Brain microvascular endothelial cell (primary cell): ENCODE results near the gene LDLRAD3.

Experiments
- DNase-seq: peaks from one replicate; pipeline ENCODE4 v3.0.0-alpha.2; 2020
- H3K27ac ChIP-seq: fragments of 250-450 bp; sonication (Bioruptor Pico); 2 replicates; pipeline ENCODE4 v1.5.1; 2020; ENCODE audit warnings: mild to moderate bottlenecking, moderate library complexity
- H3K27me3 ChIP-seq: fragments of 250-450 bp; sonication (Bioruptor Pico); replicated peaks from 2 replicates; pipeline ENCODE4 v1.5.1; 2020; ENCODE audit warnings: mild to moderate bottlenecking
- H3K36me3 ChIP-seq: fragments of 250-450 bp; sonication (Bioruptor Pico); replicated peaks from 2 replicates; pipeline ENCODE4 v1.5.1; 2020; ENCODE audit warnings: mild to moderate bottlenecking
- H3K4me3 ChIP-seq: 2 replicates; pipeline ENCODE4 v1.5.1; 2011; ENCODE audit warnings: low read depth, mild to moderate bottlenecking, control low read depth, low read length, moderate library complexity
- CTCF ChIP-seq: IDR thresholded peaks from 2 replicates; pipeline ENCODE4 v1.5.1; 2011; ENCODE audit warnings: low read depth, mild to moderate bottlenecking, moderate library complexity, low read length, control low read depth, inconsistent platforms; ENCODE audit errors: missing control alignments
- in situ Hi-C: cut with HindIII; loops from 2 replicates; pipeline ENCODE4 v1.10.0; 2017; ENCODE audit warnings: low sequenced_read_pairs, low pct_ligation_motif_present

Gene LDLRAD3

DNA sequence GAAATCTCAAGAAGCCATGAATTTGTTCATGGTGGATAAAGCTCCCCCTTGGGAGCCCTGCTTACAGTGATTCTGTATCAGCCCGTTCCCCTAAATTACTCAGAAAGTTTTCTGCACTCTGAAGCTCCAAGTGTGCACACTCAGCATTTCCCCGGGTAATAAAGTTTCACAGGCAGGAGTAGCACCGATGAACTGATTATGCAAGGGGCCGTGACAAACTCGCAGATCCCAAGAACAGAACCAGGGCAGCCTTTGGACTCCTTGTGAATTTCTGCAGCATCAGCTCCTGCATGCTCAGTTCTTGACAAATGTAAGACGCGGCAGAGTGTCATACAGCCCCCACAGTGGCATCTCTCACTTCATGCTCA is 271.8 kb downstream of the LDLRAD3 start:
- in situ Hi-C loops: no loop called here
- no peak for TF ChIP-seq CTCF

GRCh38 chr11:36216061-36216615 is 272.3 kb downstream of the LDLRAD3 start:
- H3K36me3 ChIP-seq: no peaks in the 10 kb centered on the region
- no peak overlapping the region for H3K4me3 ChIP-seq
- in situ Hi-C loops: no loop called here
- DNase-seq: no peak
- H3K27ac ChIP-seq: no peak overlapping the region
- H3K27me3 ChIP-seq: no peaks in the 10 kb centered on the region
- TF ChIP-seq CTCF: no peak

More for the DNA sequence above, 271.8 kb downstream of the LDLRAD3 start:
- H3K27me3 ChIP-seq: no peaks in the 10 kb centered on the region
- no peak overlapping the region for H3K4me3 ChIP-seq
- H3K27ac ChIP-seq: no peak overlapping the region
- no peak for DNase-seq
- no peaks in the 10 kb centered on the region for H3K36me3 ChIP-seq

- Histone ChIP-seq H3K4me3 (no peak overlapping the region), H3K27ac (no peak overlapping the region), H3K36me3 (no peaks in the 10 kb centered on the region), H3K27me3 (no peaks in the 10 kb centered on the region)
- DNase-seq: no peak
- TF ChIP-seq CTCF: no peak
- in situ Hi-C loops: no loop called here
Observed at GRCh38 chr11:36218283-36218921, 274.5 kb downstream of the LDLRAD3 start.

DNA sequence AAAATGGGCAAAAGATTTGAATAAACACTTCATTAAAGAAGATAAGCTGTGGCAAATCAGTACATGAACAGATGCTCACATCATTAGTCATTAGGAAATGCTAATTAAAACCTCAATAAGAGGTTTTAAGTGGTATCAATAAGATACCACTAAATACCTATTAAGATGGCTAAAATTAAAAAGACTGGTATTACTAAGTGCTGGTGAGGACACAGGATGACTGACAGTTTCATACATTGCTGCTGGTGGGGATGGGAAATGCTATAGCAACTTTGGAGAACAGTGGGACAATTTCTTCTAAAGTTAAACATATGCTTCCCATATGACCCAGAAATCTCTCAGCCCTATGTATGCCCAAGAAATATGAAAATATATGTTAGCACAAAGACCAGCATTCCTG is 276.1 kb downstream of the LDLRAD3 start:
- Histone ChIP-seq H3K36me3 (no peaks in the 10 kb centered on the region), H3K27ac (no peak overlapping the region), H3K27me3 (no peaks in the 10 kb centered on the region), H3K4me3 (no peak overlapping the region)
- in situ Hi-C loops: no loop called here
- TF ChIP-seq CTCF: no peak
- no peak for DNase-seq

- DNase-seq: no peak
- Histone ChIP-seq H3K36me3 (no peaks in the 10 kb centered on the region), H3K4me3 (no peak overlapping the region), H3K27me3 (no peaks in the 10 kb centered on the region), H3K27ac (no peak overlapping the region)
- in situ Hi-C loops: no loop called here
- TF ChIP-seq CTCF: no peak
Observed at GRCh38 chr11:36222831-36223635, 279.2 kb downstream of the LDLRAD3 start.
